A673 (cell line): ENCODE results near the gene PPFIA2. TPM values are rescaled to one million over a fixed set of nuclear protein-coding genes. Genes with fewer than 3 reads are reported as not detected.

Source experiments
- BruUV-seq: library from RNA; stranded (reverse); fragments of 400-500 nt; replicated peaks from 2 replicates; lab custom pipeline; 2021; lab: Mats Ljungman, UMichigan
- CTCF ChIA-PET: fragments of 300-600 bp; sonication (Branson Sonifier 250); formaldehyde crosslinking; loops from one replicate; lab custom pipeline; 2022; ENCODE audit warnings: antibody characterized with exemption; lab: Charles Lee
- POLR2A ChIA-PET: fragments of 300-600 bp; sonication (Branson Sonifier 250); formaldehyde crosslinking; loops from one replicate; lab custom pipeline; 2022; ENCODE audit warnings: antibody characterized with exemption; ENCODE audit not compliant: low non-redundant PET; lab: Charles Lee
- DNase-seq: peaks from one replicate; pipeline ENCODE4 v3.0.0-alpha.2; 2015; ENCODE audit warnings: low spot score
- H3K27ac ChIP-seq: fragments of 200-600 bp; sonication (generic); 2 replicates; pipeline ENCODE4 v1.5.1; 2016; ENCODE audit warnings: mixed run types, low read depth, mild to moderate bottlenecking, mixed read lengths, antibody characterized with exemption, low read length; ENCODE audit not compliant: poor library complexity, severe bottlenecking
- H3K27me3 ChIP-seq: fragments of 200-600 bp; sonication (generic); replicated peaks from 2 replicates; pipeline ENCODE4 v1.6.1; 2017; ENCODE audit warnings: mixed run types, low read depth, mild to moderate bottlenecking, mixed read lengths, antibody characterized with exemption, low read length; ENCODE audit not compliant: insufficient read depth, poor library complexity
- H3K36me3 ChIP-seq: fragments of 200-600 bp; sonication (generic); 2 replicates; pipeline ENCODE4 v1.6.1; 2016; ENCODE audit warnings: mixed run types, mild to moderate bottlenecking, mixed read lengths, antibody characterized with exemption, low read length; ENCODE audit not compliant: insufficient read depth, poor library complexity, severe bottlenecking
- H3K4me1 ChIP-seq: fragments of 200-600 bp; sonication (generic); 2 replicates; pipeline ENCODE4 v1.6.1; 2017; ENCODE audit warnings: mixed run types, mild to moderate bottlenecking, mixed read lengths, antibody characterized with exemption, low read length; ENCODE audit not compliant: insufficient read depth, poor library complexity, severe bottlenecking
- H3K4me3 ChIP-seq: fragments of 200-600 bp; sonication (generic); 2 replicates; pipeline ENCODE4 v1.5.1; 2016; ENCODE audit warnings: low read depth, mixed run types, mild to moderate bottlenecking, mixed read lengths, low read length; ENCODE audit not compliant: poor library complexity, severe bottlenecking
- H3K9me3 ChIP-seq: fragments of 200-600 bp; sonication (generic); 2 replicates; pipeline ENCODE4 v1.6.1; 2016; ENCODE audit warnings: mixed run types, low read depth, mild to moderate bottlenecking, mixed read lengths, antibody characterized with exemption, low read length; ENCODE audit not compliant: poor library complexity, severe bottlenecking
- EZH2 ChIP-seq: fragments of 200-600 bp; sonication (generic); IDR thresholded peaks from 2 replicates; pipeline ENCODE4 v1.6.1; 2017; ENCODE audit warnings: borderline replicate concordance, low read depth, mild to moderate bottlenecking, mixed read lengths, antibody characterized with exemption, low read length; ENCODE audit not compliant: poor library complexity, severe bottlenecking
- intact Hi-C: fragments of 100-400 bp; cut with micrococcal nuclease; formaldehyde crosslinking; loops from one replicate; pipeline ENCODE4 v1.10.0; 2022; ENCODE audit not compliant: unreplicated experiment
- total RNA-seq: library from RNA; stranded (reverse); gene quantifications from 2 replicates; pipeline ENCODE4 v1.2.3, GENCODE V29; 2021
- TF ChIP-seq, protein P1 (sequence below): fragments of 300-800, 200-600 bp; sonication (generic); conservative IDR thresholded peaks from 2 replicates; pipeline ENCODE4 v1.5.1; 2017; ENCODE audit warnings: low read depth, mild to moderate bottlenecking, antibody characterized with exemption, low read length, moderate library complexity, mixed read lengths

The PPFIA2 gene
- total RNA-seq, 1 experiment from 2014 or later = 0.52 TPM

DNA sequence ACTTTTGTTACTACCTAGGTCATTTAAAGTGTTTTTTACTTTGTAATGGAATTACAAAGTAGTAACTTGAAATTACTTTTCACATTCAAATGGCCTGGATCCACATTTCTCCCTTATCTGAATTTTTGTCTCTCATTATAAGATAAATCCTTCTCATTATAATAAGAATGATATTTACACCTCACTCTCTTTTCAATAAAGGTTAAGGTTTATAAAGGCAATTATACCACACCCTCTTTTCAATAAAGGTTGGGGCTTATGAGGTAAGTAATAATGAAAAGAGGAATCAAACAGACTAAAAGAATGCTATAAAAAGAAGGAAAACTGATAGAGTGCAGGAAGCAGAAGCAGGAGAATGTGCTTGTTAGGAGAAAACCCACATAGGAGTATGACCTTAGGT is 470.5 kb downstream of the PPFIA2 start:
- H3K4me3 ChIP-seq = no peak overlapping the region
- H3K36me3 ChIP-seq = no peaks in the 10 kb centered on the region
- ChIA-PET CTCF (no interaction called here), POLR2A (no interaction called here)
- H3K27ac ChIP-seq = no peak overlapping the region
- H3K4me1 ChIP-seq = peaks cover 37% of the 10 kb centered on the region
- no peaks in the 10 kb centered on the region for H3K27me3 ChIP-seq
- no peak for DNase-seq
- intact Hi-C loops = no loop called here
- TF ChIP-seq EZH2 = no peak
- TF ChIP-seq, protein P1, sequence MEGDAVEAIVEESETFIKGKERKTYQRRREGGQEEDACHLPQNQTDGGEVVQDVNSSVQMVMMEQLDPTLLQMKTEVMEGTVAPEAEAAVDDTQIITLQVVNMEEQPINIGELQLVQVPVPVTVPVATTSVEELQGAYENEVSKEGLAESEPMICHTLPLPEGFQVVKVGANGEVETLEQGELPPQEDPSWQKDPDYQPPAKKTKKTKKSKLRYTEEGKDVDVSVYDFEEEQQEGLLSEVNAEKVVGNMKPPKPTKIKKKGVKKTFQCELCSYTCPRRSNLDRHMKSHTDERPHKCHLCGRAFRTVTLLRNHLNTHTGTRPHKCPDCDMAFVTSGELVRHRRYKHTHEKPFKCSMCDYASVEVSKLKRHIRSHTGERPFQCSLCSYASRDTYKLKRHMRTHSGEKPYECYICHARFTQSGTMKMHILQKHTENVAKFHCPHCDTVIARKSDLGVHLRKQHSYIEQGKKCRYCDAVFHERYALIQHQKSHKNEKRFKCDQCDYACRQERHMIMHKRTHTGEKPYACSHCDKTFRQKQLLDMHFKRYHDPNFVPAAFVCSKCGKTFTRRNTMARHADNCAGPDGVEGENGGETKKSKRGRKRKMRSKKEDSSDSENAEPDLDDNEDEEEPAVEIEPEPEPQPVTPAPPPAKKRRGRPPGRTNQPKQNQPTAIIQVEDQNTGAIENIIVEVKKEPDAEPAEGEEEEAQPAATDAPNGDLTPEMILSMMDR = no peak
- BruUV-seq = no TSS peak
- no peaks in the 10 kb centered on the region for H3K9me3 ChIP-seq

DNA sequence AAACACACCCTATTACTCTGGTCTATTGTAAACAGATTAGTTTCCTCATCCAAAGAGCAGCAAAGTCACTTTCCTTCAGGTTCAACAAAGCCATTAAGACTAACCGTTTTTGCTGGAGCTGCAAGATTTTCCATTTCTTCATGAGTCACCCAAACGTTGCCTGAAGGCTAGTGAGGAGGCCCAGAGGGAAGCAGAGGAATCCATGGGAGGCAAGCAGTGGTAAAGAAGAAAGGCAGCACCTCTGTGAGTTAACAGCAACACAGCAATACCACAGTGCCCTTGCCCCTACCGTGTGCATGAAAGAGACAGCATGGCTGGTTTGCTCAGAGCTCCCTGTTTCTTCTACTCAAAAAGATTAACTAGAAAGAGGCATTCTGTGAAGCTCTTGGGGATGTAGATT is 475.0 kb downstream of the PPFIA2 start:
- DNase-seq = peak; percentile 37
- intact Hi-C loops = no loop called here
- H3K9me3 ChIP-seq = no peaks in the 10 kb centered on the region
- peaks cover 13% of the 10 kb centered on the region for H3K4me1 ChIP-seq
- no peak overlapping the region for H3K27ac ChIP-seq
- CTCF ChIA-PET = no interaction called here
- no peaks in the 10 kb centered on the region for H3K27me3 ChIP-seq
- no peaks in the 10 kb centered on the region for H3K36me3 ChIP-seq
- TF ChIP-seq, protein P1 = no peak
- no peak for TF ChIP-seq EZH2
- BruUV-seq = no TSS peak
- POLR2A ChIA-PET = no interaction called here
- no peak overlapping the region for H3K4me3 ChIP-seq

DNA sequence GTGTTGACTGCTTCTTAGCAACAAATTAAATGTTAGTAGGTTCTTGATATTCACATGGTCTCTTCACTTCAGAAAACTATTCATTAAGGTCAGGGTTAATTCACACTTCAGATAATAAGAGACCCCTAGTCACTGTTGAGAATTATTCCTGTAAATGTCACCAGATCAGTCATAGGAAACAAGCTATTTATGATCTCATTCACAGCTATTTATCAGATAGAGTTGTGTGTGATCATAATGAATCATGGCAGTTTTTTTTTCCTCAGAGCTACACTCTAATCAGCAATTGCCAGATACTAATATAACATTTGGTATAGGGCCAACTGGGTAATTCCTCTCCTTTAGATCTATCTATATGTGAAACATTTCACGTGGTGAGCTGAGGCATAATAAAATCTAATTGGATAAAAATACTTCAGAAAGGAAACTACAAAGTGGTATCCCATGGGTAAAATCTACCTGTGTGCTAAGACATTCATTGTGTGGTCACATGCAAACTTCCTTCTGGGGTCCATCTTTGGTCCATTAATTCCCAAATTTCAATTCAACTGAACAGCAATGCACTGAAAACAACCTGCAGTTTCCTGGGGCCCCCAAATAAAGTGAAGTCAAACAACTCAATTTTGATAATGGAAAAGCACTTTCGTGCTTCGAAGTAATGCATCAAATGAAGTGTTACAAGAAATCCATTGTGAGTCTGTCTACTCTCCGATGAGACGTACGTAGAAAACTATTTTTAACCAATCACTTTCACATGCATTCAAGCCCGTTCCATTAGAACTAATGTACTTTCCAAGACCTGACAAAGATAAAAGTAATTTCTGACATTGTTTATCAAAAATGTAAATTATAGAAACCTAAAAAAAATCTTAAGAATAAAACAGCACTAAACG is 484.3 kb downstream of the PPFIA2 start:
- no peak overlapping the region for H3K27ac ChIP-seq
- intact Hi-C loops = no loop called here
- peaks cover 15% of the 10 kb centered on the region for H3K4me1 ChIP-seq
- peak; percentile 54 for DNase-seq
- no TSS peak for BruUV-seq
- H3K27me3 ChIP-seq = no peaks in the 10 kb centered on the region
- CTCF ChIA-PET = no interaction called here
- no peak overlapping the region for H3K4me3 ChIP-seq
- POLR2A ChIA-PET = no interaction called here
- no peaks in the 10 kb centered on the region for H3K9me3 ChIP-seq
- TF ChIP-seq, protein P1 = no peak
- no peak for TF ChIP-seq EZH2
- H3K36me3 ChIP-seq = no peaks in the 10 kb centered on the region
